NT2/D1 (cell line): ENCODE measurements around the gene HSD17B1.

Source experiments
- YY1 ChIP-seq: IDR thresholded peaks from 2 replicates; pipeline ENCODE4 v1.6.1; 2011; ENCODE audit not compliant: insufficient read length, insufficient read depth
- ZNF274 ChIP-seq: IDR thresholded peaks from 2 replicates; pipeline ENCODE4 v1.6.1; 2011; ENCODE audit warnings: mild to moderate bottlenecking, low read depth, low read length

DNA sequence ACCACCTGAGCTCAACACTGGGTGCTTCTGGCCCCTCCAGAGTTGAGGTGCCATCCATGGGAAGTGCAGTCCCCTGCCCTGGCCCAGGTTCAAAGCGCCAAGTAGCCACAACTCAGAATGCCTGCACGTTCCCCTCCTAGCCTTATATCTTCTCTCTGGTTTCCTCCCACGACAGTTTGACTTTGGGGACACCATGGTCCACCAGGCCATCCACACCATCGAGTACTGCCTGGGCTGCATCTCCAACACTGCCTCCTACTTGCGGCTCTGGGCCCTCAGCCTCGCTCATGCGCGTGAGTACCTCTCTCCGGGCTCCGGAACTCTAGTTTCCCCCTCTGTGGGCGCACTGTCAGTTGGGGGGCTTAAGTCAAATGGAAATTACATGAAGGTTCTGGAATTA, 39.0 kb upstream of the HSD17B1 start:
- TF ChIP-seq YY1 (no peak), ZNF274 (no peak)
